ENCODE data around the gene FAP.

FAP gene

GRCh38 chr2:162184821-162185450, 58.3 kb downstream of the FAP start:
- DNase-seq, result no peak

- no peak for DNase-seq
Observed at GRCh38 chr2:162184359-162184758, 58.9 kb downstream of the FAP start.

GRCh38 chr2:162182395-162182794, 60.9 kb downstream of the FAP start:
- DNase-seq, result no peak

- DNase-seq, result no peak
Observed at GRCh38 chr2:162177301-162177700, 65.9 kb downstream of the FAP start.

GRCh38 chr2:162175714-162176113, 67.5 kb downstream of the FAP start:
- DNase-seq, result no peak

- no peak for DNase-seq
Observed at GRCh38 chr2:162174746-162175145, 68.5 kb downstream of the FAP start.

GRCh38 chr2:162172802-162173370, 70.4 kb downstream of the FAP start:
- DNase-seq, result no peak

GRCh38 chr2:162166745-162167144, 76.5 kb downstream of the FAP start:
- DNase-seq, result no peak

- no peak for DNase-seq
Observed at GRCh38 chr2:162166174-162166573, 77.1 kb downstream of the FAP start.

- DNase-seq, result no peak
Observed at GRCh38 chr2:162164802-162165201, 78.4 kb downstream of the FAP start.

- DNase-seq, result no peak
Observed at GRCh38 chr2:162159446-162159845, 83.8 kb downstream of the FAP start.

- no peak for DNase-seq
Observed at GRCh38 chr2:162156149-162156548, 87.1 kb downstream of the FAP start.

- DNase-seq, result no peak
Observed at GRCh38 chr2:162155093-162155492, 88.2 kb downstream of the FAP start.

GRCh38 chr2:162153608-162154224, 89.5 kb downstream of the FAP start:
- DNase-seq, result peak; percentile 39 to 46

- no peak for DNase-seq
Observed at GRCh38 chr2:162152147-162152546, 91.1 kb downstream of the FAP start, which contains the start of gene GCG. Gene GCG (minus strand): TSS chr2:162152247. CDS start chr2:162149178, 3,069 bp downstream.

- no peak for DNase-seq
Observed at GRCh38 chr2:162149940-162150339, 93.3 kb downstream of the FAP start.

- no peak for DNase-seq
Observed at GRCh38 chr2:162149466-162149865, 93.8 kb downstream of the FAP start.

- DNase-seq, result no peak
Observed at GRCh38 chr2:162148956-162149355, 94.3 kb downstream of the FAP start.

- DNase-seq, result no peak
Observed at GRCh38 chr2:162143969-162144368, 99.3 kb downstream of the FAP start.

- DNase-seq, result no peak
Observed at GRCh38 chr2:162138310-162138709, 104.9 kb downstream of the FAP start.

GRCh38 chr2:162127422-162127821, 115.8 kb downstream of the FAP start:
- DNase-seq, result no peak

GRCh38 chr2:162126527-162126926, 116.7 kb downstream of the FAP start:
- no peak for DNase-seq

- DNase-seq, result no peak
Observed at GRCh38 chr2:162126111-162126519, 117.1 kb downstream of the FAP start.

GRCh38 chr2:162125138-162125537, 118.1 kb downstream of the FAP start:
- no peak for DNase-seq

All from stimulated activated CD4-positive, alpha-beta T cell treated with anti-CD3 and anti-CD28 coated beads, Interleukin-4, amount 100 ng/mL, for 4 hours (primary cell).